Psoas muscle (tissue), 8 donors: ENCODE results near the gene MRPL54. TPM values are rescaled to one million over a fixed set of nuclear protein-coding genes. Genes with fewer than 3 reads are reported as not detected.
A peak's percentile ranks its signal among the peaks of the same experiment; 100 is the strongest.

Experiments
- ATAC-seq, 4 donors: fragments of 200-7000 bp; cut with Tn5 transposase; one replicate each; pipeline ENCODE4 v1.9.1; 2020; ENCODE audit warnings: moderate library complexity in 3 of 4, mild to moderate bottlenecking in 2 of 4
- DNase-seq, 2 donors: peaks; one replicate each; pipeline ENCODE4 v3.0.0-alpha.2; 2020
- H3K27ac ChIP-seq: fragments of 200-600 bp; one replicate; pipeline ENCODE4 v1.8.0; 2022
- H3K27me3 ChIP-seq, 3 donors: fragments of 200-600 bp in 1 of 3; one replicate each; pipeline versions ENCODE4 v1.6.1 to v1.8.0; 2013 to 2022; ENCODE audit warnings: low read length in 2 of 3, mild to moderate bottlenecking in 2 of 3, moderate library complexity in 1 of 3; ENCODE audit not compliant: insufficient read depth in 3 of 3
- H3K36me3 ChIP-seq, 2 donors: fragments of 200-600 bp in 1 of 2; one replicate each; pipeline versions ENCODE4 v1.6.1 to v1.8.0; 2013 to 2022; ENCODE audit warnings: low read depth in 1 of 2, mild to moderate bottlenecking in 1 of 2, moderate library complexity in 1 of 2; ENCODE audit not compliant: insufficient read depth in 1 of 2
- H3K4me1 ChIP-seq: fragments of 200-600 bp; one replicate; pipeline ENCODE4 v1.8.0; 2022
- H3K4me3 ChIP-seq: fragments of 200-600 bp; one replicate; pipeline ENCODE4 v1.8.0; 2022; ENCODE audit warnings: mild to moderate bottlenecking
- H3K9me3 ChIP-seq: fragments of 200-600 bp; one replicate; pipeline ENCODE4 v1.8.0; 2022
- WGBS, 3 donors: extraction: QIAGEN DNeasy Blood & Tissue Kit; methylation state at CpG; one replicate each; pipeline versions ENCODE4 v1.1.6 to v1.1.7; 2013; 5-methylcytosine and 5-hydroxymethylcytosine counted together
- intact Hi-C, 2 donors: fragments of 100-400 bp; cut with DNase I; formaldehyde crosslinking; loops; one replicate each; pipeline versions ENCODE4 v1.11.0 to v1.14.2; 2022
- polyA plus RNA-seq, 3 donors: library from polyadenylated mRNA; stranded (reverse); fragments of 200-250 nt; gene quantifications; one replicate each; pipeline ENCODE4 v1.2.3, GENCODE V29; 2013
- total RNA-seq, 4 donors: library from RNA; stranded (reverse); fragmentation: NEBNext Ultra II Directional in 2 of 4; extraction: Animal tissue kit (Norgen Biotek cat#: 25700) in 2 of 4; gene quantifications; one replicate each; pipeline versions ENCODE4 v1.2.1 to v1.2.4, GENCODE V29; 2021 to 2023
- TF ChIP-seq, protein P1 (sequence below): fragments of 200-600 bp; IDR thresholded peaks from one replicate; pipeline ENCODE4 v1.8.0; 2022; ENCODE audit warnings: antibody characterized with exemption
- donor health status: healthy with polysubstance abuse.
- donor health status: DM: no; HTN: no; CAD: no; lungs with moderate emphysema.
- donor health status: Bipolar disorder and iron deficiency.
- donor health status: healthy.
- donor health status: DM: yes; HTN: yes; CAD: no.
- donor health status: DM: no; HTN: no; CAD: no.
- donor health status: DM: no; HTN: no; CAD: no.
- donor health status: DM: yes; HTN: yes; CAD: no.

MRPL54 gene
- total and polyA plus RNA-seq, 7 donors: 35.2 to 81.3 (median 51.6) TPM

DNA sequence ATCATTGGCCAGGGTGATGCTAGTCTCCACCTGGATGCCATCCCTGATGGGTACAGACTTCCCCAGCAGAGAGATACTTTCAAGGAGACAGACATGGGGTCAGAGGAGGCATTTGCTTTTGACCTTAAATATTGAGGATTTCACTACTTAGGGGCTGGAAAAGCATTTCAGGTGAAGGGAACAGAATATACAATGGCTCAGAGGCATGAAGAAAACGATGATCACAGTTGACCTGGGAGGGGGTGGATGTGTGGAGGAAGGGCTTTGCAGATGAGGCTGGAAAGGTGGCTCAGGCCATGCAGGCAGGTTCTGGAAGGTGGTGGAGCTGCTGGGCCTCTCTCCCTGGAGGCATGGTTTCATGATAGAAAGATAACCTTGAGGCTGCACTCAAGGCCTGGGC, 19.8 kb downstream of the MRPL54 start:
- WGBS, 3 donors: 87 to 94% (median 87%) methylated on average over 1 of the region's 1 CpG
- peaks cover 0 to 42% (median 15%) of the 10 kb centered on the region in 3 donors for H3K27me3 ChIP-seq
- no peaks in the 10 kb centered on the region for H3K4me1 ChIP-seq
- no peak overlapping the region for H3K4me3 ChIP-seq
- intact Hi-C loops: no loop called here
- TF ChIP-seq, protein P1, sequence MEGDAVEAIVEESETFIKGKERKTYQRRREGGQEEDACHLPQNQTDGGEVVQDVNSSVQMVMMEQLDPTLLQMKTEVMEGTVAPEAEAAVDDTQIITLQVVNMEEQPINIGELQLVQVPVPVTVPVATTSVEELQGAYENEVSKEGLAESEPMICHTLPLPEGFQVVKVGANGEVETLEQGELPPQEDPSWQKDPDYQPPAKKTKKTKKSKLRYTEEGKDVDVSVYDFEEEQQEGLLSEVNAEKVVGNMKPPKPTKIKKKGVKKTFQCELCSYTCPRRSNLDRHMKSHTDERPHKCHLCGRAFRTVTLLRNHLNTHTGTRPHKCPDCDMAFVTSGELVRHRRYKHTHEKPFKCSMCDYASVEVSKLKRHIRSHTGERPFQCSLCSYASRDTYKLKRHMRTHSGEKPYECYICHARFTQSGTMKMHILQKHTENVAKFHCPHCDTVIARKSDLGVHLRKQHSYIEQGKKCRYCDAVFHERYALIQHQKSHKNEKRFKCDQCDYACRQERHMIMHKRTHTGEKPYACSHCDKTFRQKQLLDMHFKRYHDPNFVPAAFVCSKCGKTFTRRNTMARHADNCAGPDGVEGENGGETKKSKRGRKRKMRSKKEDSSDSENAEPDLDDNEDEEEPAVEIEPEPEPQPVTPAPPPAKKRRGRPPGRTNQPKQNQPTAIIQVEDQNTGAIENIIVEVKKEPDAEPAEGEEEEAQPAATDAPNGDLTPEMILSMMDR: no peak
- DNase-seq (no peak), ATAC-seq (no peak)
- no peaks in the 10 kb centered on the region for H3K36me3 ChIP-seq
- H3K27ac ChIP-seq: no peak overlapping the region
- peaks cover 9% of the 10 kb centered on the region for H3K9me3 ChIP-seq

DNA sequence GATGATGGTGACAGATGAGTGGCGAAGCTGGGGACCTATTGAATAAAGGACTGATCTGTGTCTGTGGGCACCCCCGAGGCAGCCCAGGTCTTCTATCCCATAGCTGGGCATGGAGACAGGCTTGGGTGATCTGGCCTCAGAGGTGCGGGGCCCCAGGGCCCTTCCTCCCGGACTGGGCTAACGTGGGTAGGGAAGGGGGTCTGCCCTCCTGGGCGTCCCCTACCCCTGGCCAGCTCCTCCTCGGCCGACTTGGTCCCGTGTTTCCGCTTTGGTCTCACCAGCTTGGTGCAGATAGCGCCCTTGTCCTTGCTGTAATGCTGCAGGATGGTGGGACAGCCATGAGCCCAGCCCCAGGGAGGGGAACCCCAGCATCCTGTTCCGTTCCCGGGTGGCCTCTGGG, 20.4 kb downstream of the MRPL54 start:
- TF ChIP-seq, protein P1: no peak
- no peak for ATAC-seq
- Histone ChIP-seq H3K4me1 (no peaks in the 10 kb centered on the region), H3K9me3 (peaks cover 9% of the 10 kb centered on the region), H3K27ac (no peak overlapping the region), H3K4me3 (no peak overlapping the region), H3K36me3 (no peaks in the 10 kb centered on the region), H3K27me3 (peaks cover 0 to 45% (median 17%) of the 10 kb centered on the region in 3 donors)
- WGBS, 3 donors: 81 to 91% (median 90%) methylated on average over 10 to 13 of the region's 13 CpGs
- DNase-seq: no peak
- intact Hi-C loops: no loop called here

DNA sequence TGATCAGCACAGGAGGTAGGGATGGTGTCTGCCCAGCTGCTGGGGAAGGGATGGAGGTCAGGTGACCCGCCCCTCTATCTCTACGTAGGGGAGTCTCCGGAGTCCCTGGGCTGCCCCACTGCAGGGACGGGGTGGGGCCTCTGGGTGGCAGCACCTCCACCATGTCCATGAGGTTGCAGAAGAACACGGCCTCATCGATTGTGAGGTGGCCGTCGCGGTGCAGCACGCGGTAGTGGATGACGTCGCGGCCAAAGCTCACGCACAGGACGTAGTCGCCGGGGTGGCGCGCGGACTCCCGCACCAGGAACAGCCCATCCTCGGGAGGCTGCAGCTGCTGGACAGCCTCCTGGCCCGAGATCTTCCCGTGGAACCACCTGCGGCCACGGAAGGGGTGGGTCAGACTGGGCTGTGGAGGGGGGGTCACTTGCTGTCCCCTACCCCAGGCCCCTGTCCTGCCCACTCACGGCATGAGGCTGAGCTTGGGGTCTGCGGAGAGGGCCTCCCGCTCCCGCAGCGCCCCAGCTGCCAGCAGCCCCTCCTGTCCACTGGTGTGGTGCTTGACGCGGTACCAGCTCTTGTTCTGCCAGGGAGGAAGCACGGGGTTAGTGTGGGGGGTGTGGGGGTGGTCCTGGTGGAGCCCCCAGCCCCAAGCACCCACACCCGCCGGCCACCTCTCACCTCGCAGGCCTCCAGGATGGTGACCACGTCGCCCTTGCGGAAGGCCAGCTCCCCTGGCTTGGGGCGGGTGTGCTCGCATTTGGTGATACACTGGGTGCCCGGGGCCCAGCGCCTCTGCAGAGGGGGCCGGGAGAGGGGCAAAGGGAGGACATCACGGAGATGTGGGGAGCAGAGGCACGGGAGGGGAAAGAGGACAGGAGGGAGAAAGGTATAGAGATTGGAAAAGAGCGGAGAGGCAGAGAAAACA, 21.4 kb downstream of the MRPL54 start:
- no peaks in the 10 kb centered on the region for H3K4me1 ChIP-seq
- H3K27me3 ChIP-seq: peaks cover 0 to 49% (median 17%) of the 10 kb centered on the region in 3 donors
- ATAC-seq (peak in 1 of 4 donors; percentile 49), DNase-seq (no peak)
- TF ChIP-seq, protein P1: no peak
- intact Hi-C loops: no loop called here
- WGBS, 3 donors: 66 to 73% (median 71%) methylated on average over 45 to 49 of the region's 49 CpGs
- H3K36me3 ChIP-seq: no peaks in the 10 kb centered on the region
- H3K27ac ChIP-seq: no peak overlapping the region
- no peak overlapping the region for H3K4me3 ChIP-seq
- H3K9me3 ChIP-seq: peaks cover 9% of the 10 kb centered on the region

DNA sequence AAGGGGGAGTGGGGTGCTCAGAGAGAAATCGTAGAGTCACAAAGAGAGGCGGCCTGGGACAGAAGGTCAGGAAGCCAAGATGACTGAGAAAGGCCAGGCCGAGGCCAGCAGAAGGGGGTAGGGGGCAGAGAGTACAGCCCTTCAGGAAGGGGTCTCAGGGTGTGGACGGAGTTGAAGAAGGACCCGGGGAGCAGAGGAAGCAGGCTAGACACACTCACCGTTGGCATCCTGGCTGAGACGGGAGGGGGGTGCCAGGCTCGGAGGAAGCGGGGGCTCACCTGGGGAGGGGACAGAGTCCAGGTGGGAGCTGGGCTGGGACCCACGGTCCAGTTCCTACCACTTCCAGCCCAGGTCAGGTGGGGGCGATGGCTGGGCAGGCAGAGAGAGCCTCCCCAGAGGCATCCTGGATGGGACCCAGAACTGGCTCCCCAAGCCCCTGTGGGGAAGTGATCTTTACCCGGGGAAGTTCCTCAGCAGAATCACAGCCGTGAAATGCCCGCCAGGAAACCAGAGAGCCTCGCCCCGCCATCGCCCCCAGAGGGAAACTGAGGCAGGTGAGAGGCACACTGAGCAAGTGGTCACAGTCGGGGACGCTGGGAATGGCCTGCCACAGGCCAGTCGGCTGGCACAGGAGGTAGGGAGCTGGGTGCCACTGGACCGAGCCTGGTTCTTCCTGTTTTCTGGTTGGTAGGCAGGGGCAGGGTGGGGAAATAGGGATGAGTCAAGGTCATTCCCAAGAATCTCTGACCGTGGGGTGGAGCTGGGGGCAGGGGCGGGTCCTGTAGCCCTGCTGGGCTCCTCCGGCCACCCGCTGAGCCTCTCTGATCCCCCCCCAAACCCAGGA, 22.3 kb downstream of the MRPL54 start:
- Histone ChIP-seq H3K27me3 (peaks cover 0 to 49% (median 19%) of the 10 kb centered on the region in 3 donors), H3K4me3 (no peak overlapping the region), H3K9me3 (peaks cover 9% of the 10 kb centered on the region), H3K36me3 (no peaks in the 10 kb centered on the region), H3K27ac (no peak overlapping the region), H3K4me1 (no peaks in the 10 kb centered on the region)
- TF ChIP-seq, protein P1: no peak
- ATAC-seq (peak in 1 of 4 donors; percentile 26), DNase-seq (no peak)
- intact Hi-C loops: no loop called here
- WGBS, 3 donors: 15 to 25% (median 22%) methylated on average over 24 to 25 of the region's 25 CpGs
